Right kidney (tissue), 9 donors: Measurements from ENCODE around the gene NPSR1.
"Not testable (repeated sequence)": the region's sequence is repeated elsewhere in the genome, so short reads cannot be mapped to it uniquely, and the experiment has no call there.

Experiments
- DNase-seq: peaks from one replicate; pipeline ENCODE4 v3.0.0-alpha.2; 2016
- long read RNA-seq, 8 donors: transcript quantifications; one replicate each; lab custom pipeline, GENCODE V29; 2026

NPSR1 gene
- long read RNA-seq, donor 1, partial matches to known transcripts, result 12 of 12 reads
- long read RNA-seq, donor 1, other reads (novel, unspliced or antisense), result 0 of 12 reads
- long read RNA-seq, donor 2, result 0 reads
- long read RNA-seq, donor 3, partial matches to known transcripts, result 38 of 38 reads
- long read RNA-seq, donor 3, other reads (novel, unspliced or antisense), result 0 of 38 reads
- long read RNA-seq, donor 4, result 0 reads
- long read RNA-seq, donor 5, result 0 reads
- long read RNA-seq, donor 6, result 0 reads
- long read RNA-seq, donor 7, result 0 reads
- long read RNA-seq, donor 8, result 0 reads

GRCh38 chr7:34657632-34658268, at the start of gene NPSR1:
Gene NPSR1 (plus strand): TSS chr7:34658218. CDS start chr7:34658413, 195 bp downstream.
- DNase-seq, result no peak

GRCh38 chr7:34612661-34613060, 45.4 kb upstream of the NPSR1 start:
- DNase-seq, result no peak

GRCh38 chr7:34620425-34620824, 37.6 kb upstream of the NPSR1 start:
- DNase-seq, result no peak

GRCh38 chr7:34622182-34622581, 35.8 kb upstream of the NPSR1 start:
- no peak for DNase-seq

- DNase-seq, result no peak
These were observed 35.2 kb upstream of the NPSR1 start for GRCh38 chr7:34622771-34623250.

- DNase-seq, result not testable (repeated sequence)
These were observed 29.4 kb upstream of the NPSR1 start for GRCh38 chr7:34628618-34629017.

GRCh38 chr7:34652809-34653208, 5.2 kb upstream of the NPSR1 start:
- no peak for DNase-seq

- no peak for DNase-seq
These were observed 4.2 kb upstream of the NPSR1 start for GRCh38 chr7:34653787-34654186.

GRCh38 chr7:34655384-34655783, 2.6 kb upstream of the NPSR1 start:
- DNase-seq, result no peak

- DNase-seq, result no peak
These were observed 2.0 kb upstream of the NPSR1 start for GRCh38 chr7:34656041-34656440.

- DNase-seq, result no peak
These were observed 1.6 kb downstream of the NPSR1 start for GRCh38 chr7:34659472-34660075.

- no peak for DNase-seq
These were observed 4.2 kb downstream of the NPSR1 start for GRCh38 chr7:34662058-34662708.

GRCh38 chr7:34664755-34665154, 6.7 kb downstream of the NPSR1 start:
- no peak for DNase-seq

- DNase-seq, result no peak
These were observed 14.4 kb downstream of the NPSR1 start for GRCh38 chr7:34672430-34672829.

GRCh38 chr7:34673066-34673465, 15.0 kb downstream of the NPSR1 start:
- no peak for DNase-seq

- DNase-seq, result peak; percentile 15
These were observed 17.8 kb downstream of the NPSR1 start for GRCh38 chr7:34675749-34676374.

- DNase-seq, result no peak
These were observed 19.5 kb downstream of the NPSR1 start for GRCh38 chr7:34677491-34677890.

- DNase-seq, result no peak
These were observed 29.5 kb downstream of the NPSR1 start for GRCh38 chr7:34687529-34687928.

GRCh38 chr7:34696415-34696814, 38.4 kb downstream of the NPSR1 start:
- DNase-seq, result no peak

GRCh38 chr7:34709771-34710170, 51.8 kb downstream of the NPSR1 start:
- DNase-seq, result no peak

GRCh38 chr7:34718867-34719266, 60.8 kb downstream of the NPSR1 start:
- no peak for DNase-seq

GRCh38 chr7:34719636-34720035, 61.6 kb downstream of the NPSR1 start:
- no peak for DNase-seq

GRCh38 chr7:34720289-34720688, 62.3 kb downstream of the NPSR1 start:
- DNase-seq, result no peak
